ENCODE data around the gene TWF2.

TWF2 gene

DNA sequence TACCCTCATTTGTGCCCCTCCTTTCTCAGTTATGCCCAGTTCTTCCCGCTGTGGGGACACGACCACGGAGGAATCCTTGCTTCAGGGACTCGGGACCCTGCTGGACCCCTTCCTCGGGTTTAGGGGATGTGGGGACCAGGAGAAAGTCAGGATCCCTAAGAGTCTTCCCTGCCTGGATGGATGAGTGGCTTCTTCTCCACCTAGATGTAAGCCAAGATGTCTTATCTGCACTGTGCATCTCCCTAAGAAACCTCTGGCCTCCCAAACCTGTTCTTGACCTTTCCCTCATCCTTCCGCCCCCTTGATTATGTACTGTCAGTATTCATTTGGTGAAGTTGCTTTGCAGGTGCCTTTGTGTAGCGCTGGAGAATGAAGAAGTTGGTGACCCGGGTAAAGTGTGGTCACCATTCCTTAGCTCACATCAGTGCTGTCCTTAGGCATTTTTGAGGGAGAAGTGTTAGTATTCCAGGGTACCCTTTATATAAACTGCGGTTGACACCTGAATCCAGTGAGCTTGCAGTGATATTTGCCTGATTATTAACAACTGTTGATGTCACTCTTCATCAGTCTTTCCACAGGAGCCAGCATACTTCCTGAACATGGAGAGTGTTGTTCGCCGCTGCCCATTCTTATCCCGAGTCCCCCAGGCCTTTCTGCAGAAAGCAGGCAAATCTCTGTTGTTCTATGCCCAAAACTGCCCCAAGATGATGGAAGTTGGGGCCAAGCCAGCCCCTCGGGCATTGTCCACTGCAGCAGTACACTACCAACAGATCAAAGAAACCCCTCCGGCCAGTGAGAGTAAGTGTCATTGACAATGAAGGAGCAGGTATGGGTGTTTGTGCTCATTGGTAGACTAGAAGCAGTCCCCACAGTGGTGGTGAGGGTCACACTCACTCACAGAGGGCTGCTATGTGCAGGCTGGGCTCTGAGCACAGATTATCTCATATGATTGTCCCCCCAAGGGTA lies 40.0 kb downstream of the TWF2 start:
- no peak for DNase-seq

DNA sequence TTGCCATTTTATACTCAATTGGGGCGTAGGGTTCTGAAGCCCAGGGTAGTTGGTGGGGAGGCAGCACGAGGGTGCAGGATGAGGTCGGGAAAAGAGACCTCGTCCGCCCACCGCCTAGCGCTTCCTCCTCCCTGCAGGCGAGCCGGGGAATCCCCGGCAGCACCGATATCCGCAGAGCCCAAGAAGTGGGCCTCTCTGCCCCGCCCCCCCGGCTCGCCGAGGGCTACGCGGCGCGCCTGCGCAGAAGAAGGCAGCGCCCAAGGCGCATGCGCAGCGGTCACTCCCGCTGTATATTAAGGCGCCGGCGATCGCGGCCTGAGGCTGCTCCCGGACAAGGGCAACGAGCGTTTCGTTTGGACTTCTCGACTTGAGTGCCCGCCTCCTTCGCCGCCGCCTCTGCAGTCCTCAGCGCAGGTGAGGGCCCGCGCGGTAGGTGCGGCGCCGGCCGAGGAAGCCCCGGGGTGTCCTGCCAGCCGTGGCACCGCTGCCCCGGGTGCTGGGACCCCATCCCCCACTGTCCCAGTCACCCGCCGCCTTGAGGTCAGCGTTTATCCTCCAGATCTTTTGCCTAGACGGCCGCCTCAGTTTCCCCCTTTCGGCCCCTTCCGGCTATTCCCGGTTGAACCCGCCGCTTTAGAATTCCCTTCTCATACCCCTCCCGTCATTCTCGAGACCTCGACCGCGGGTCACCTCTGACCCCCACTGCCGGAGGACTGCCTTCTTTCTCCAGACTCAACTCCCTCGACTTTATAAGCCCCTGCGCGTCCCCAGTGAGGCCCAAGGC lies 40.9 kb downstream of the TWF2 start, which contains the start of gene ALAS1:
Gene ALAS1 (plus strand): TSS at position 319 of the 784 bp plus-strand sequence. CDS start 1,082 bp downstream, outside the sequence.
- peak; percentile 95 for DNase-seq

DNA sequence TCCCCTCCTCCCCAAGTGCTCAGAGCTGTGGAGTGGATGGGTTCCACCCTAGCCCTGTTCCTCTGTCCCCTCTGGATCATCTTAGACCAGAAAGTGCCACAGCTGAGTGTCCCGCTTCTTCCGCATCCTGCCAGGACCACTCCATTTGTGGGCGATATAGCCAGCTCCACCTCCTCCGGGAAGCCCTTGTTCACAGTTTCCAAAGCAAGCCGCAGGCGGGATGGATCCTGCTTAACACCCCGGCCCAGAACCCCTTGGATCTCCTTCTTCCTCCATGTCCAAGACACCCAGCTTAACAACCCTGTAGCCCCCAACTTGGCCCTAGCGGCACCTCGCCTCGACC lies 41.5 kb downstream of the TWF2 start:
- no peak for DNase-seq

DNA sequence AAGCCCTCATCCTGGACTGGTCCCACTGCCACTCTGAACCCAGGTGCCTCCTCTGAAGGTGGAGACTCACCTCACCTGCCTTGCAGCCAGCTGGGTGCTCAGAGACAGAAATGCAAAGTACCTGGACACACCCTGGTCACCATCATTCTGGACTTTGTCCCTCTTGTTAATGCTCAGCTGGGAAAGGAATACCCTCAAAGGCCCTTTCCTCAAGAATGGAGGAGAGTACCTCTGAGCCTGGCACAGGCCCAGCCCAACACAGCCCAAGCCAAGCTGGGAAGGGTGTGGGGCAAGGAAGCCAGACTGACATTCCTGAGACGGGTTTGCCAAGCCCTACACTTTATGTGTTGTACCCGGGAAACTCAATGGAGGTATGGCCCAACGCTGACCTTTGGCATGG lies 42.0 kb downstream of the TWF2 start:
- DNase-seq: no peak

DNA sequence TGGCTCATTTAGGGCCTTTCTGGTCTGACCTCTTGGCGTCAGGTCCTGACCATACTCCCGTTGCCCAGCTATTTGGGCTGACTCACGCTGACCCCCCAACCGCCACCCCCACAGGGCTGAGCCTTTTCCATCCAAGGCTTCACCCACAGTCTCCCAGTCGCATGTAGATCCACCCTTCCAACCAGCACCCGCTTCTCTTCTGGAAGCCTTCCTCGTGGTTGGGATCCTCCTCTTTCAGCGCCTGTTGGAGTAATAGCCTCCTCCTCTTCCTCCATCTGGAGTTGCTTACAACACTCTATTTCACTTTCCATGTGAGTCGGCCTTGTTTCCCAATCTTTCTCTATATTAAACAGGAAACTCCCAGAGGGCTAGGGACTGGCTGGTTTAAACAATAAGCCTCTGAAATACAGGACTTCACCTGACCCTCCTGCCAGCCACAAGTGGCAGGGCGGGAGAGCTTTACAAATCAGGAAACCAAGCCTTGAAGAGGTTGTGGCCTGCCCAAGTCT lies 43.1 kb downstream of the TWF2 start:
- DNase-seq: peak; percentile 98

DNA sequence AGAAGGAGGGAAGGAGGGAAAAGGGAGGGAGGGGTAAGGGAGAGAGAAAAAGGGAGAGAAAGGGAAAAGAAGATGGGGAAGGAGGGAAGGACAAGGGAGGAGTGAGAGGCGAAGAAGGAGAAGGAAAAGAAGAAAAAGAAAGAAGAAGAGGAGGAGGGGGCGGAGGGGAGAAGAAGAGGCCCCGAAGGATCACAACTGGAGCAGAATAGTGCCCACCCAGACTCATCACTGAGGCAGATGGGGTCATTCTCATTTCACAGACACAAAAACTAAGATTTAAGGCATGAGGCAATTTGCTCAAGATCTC lies 43.7 kb downstream of the TWF2 start:
- no peak for DNase-seq

DNA sequence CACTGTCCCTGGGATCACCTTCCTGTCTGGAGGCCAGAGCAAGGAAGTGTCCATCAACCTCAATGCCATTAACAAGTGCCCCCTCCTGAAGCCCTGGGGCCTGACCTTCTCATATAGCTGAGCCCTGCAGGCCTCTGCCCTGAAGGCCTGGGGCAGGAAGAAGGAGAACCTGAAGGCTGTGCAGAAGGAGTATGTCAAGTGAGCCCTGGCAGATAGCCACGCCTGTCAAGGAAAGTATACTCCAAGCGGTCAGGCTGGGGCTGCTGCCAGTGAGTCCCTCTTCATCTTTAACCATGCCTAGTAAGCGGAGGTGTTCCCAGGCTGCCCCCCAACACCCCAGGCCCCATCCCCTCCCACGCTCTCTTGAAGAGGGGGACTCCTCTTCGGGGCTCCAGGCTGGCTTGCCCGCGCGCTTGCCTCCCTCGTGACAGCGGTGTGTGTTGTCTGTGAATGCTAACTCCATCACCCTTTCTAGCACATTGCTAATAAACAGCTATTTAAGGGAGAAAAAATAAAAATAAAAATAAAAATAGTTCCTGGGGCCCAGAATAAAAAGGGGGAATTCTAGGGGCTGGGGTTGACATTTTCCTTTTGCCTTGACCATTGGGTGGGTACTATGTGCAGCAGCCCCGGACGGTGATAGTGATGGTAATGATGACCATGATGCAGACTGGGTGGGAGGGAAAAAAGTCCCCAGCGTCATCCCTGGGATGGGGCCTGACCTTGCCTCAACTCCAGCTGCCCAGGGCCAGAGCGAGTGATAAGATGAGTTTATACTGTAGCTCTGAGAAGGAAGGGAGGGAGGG lies 44.3 kb downstream of the TWF2 start:
- DNase-seq: no peak

DNA sequence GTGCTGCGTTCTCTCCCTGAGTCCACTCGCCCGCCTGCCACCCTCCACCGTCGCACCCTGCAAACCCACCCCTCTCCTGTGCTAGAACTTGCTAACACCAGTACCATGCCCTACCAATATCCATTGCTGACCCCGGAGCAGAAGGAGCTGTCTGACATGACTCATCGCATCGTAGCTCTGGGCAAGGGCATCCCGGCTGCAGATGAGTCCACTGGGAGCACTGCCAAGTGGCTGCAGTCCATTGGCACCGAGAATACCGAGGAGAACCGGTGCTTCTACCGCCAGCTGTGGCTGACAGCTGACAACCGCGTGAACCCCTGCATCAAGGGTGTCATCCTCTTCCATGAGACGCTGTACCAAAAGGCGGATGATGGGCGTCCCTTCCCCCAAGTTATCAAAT lies 45.9 kb downstream of the TWF2 start:
- DNase-seq: no peak

DNA sequence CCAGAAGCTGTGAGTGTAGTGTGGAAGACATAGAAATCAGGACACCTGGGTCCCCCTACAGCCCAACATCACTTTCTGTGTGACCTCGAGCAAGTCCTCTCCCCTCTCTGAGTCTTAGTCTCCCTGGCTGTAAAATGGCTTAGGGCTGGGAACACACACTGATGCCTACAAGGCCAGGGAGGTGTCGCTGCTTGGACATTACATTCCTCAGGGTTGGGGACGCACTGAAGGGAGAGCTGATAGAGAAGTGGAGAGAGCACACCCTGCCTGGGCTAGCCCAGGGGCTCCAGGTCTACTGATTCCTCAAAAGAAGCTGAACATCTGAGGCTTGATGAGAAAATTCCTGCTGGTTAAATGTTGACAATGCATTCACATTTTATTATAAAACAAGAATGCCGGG lies 47.3 kb downstream of the TWF2 start:
- DNase-seq: no peak

DNA sequence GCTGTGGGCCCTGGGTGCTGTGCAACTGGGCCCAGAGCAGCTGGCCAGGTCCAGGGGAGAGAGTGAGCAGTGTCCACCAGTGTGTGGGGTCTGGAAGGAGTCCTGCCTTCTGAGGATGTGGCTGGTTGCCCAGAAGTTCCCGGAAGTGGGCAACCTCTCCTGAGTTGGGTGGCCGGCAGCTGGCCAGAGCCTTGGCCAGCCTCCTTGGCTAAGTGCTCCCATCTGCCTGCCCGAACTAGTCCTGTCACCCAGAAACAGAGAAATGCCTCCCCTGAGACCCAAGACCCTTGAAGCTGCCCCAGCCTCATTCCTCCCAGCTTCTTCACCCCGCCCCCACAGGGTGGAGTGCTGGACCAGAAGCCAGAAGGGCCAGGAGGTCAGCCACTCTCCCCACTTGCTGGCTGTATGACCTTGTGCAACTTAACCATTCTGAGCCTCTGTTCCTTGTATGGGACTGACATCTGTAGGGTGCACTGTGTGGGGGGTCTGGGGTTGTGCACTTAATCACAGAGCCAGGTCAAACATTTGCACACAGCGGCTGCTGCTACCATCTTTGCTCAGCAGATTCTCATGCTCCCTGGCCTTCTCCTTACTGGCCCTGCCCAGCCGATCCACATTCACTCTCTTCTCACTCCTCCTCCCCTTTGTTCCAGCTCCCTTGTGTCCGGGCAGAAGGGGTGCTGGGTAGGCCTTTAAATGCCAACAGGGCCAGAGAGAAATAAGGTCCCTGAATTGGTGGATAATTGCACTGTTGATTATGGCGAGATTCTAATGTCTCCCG lies 48.5 kb downstream of the TWF2 start:
- no peak for DNase-seq

DNA sequence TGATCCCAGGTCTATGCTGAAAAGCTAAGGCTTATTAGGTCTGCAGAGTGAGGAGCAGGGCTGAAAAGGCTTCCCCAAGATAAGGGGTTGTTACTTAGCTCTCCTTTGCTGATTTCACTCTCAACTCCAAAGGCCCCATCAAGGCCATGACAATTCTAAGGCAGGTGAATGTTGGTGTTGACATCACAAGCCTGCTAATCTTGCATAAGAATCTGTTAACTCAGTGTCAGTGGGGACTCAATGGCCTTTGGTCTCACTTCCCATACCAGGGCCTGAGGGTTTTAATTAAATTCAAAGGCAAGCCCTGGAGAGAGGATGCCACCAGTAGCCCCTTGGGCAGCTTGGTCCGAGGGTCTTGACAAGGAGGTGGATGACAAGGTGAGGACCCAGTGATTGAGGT lies 50.4 kb downstream of the TWF2 start:
- peak; percentile 60 for DNase-seq

DNA sequence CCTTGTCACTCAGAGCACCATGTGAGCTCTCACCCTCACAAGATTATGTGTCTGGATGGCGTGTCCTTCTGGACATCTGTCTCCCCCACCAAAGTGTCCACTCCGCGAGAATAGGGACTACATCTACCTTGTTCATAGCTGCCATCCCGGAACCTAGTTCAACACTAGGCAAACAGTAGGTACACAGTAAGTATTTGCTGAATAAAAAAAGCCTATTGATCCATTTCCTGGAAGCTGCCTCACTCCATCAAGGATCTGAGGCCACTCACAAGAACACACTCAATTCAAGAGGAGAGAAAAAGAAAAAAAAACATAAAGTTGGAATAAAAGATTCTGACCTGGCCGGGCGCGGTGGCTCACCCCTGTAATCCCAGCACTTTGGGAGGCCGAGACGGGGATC lies 52.2 kb downstream of the TWF2 start:
- DNase-seq: no peak

DNA sequence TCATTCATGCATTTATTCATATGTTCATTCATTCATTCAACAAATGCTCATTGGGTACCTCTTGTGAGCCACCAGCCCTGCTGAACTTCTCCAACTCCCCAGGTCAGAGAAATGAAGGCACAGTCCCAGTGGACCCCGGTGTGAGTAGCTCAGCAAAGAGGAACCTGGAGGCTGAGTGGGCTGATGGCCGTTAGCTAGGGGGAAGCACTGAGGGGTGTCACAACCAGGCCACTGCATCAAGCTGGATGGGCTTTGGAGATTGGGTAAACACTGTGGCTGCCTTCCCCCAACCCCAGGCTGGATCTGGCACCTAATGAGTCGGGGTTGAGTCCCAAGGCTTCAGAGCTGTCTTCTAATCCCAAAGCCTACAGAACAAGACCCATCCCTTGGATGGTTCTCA lies 53.1 kb downstream of the TWF2 start:
- DNase-seq: peak; percentile 81

DNA sequence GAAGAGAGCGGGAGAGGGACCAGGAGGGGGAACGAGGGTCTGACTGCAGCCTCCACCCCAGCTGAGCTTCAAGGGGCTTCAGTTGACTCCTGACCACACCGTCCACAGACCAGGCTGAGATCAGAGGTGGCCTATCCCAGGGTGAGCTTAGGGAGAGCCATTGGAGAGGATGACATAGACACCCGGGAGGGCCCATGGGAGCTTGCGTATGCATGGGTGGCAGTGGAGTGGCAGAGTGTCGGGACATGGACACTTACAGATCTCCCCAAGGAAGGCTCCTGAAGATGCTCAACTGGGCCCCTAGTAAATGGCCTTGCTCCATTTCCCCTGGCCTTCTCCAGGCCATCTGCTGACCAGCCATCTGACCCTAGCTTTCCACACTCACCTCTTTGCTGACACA lies 53.6 kb downstream of the TWF2 start:
- no peak for DNase-seq

DNA sequence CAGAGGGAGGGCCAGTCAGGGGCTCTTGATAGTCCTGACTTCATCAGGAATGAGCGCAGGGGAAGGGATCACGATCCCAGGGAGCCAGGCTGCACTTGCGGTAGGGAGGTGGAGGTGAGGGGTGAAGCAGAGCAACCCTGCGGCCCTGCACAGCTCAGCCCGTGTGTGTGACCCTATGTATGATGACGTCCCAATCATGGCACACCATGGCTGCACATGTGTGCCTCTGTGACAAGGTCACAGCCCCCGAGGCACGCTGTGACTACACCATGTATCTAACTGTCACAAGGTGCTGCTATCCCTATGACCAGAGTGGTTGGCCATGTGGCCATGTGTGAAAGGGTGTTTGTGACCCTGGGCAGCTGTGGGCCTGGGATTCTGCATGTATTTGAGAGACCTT lies 54.3 kb downstream of the TWF2 start:
- DNase-seq: no peak

DNA sequence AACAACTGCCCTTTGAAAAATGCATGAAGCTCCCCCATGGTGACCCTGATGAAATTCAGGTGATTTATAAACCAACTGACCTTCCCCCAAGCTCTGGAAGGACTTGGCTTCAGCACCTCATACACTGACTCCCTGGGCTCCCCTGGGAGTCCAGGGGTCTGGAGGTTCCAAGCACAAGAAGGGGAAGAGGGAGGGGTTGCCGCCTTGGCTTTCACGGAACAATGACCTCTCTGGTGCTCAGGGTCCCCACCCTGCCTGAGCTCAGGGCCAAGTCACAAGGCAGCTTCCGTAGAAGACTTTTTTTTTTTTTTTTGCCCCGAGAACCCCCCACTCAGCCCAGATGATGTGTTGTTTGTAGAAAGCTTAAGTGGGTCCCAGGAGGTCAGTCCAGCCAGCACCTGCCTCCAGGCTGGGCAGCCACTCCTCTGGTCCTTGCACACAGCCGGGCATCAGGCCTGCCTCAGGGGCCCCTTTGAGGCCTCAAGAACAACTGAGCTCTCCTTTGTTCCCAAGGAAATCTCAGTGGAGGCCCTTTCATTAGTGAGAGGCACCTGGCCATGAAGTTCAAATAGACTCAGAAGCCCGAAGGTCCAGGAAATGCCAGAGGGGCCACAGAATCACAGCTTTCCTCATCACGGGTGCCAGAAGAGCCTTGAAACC lies 55.0 kb downstream of the TWF2 start:
- no peak for DNase-seq

DNA sequence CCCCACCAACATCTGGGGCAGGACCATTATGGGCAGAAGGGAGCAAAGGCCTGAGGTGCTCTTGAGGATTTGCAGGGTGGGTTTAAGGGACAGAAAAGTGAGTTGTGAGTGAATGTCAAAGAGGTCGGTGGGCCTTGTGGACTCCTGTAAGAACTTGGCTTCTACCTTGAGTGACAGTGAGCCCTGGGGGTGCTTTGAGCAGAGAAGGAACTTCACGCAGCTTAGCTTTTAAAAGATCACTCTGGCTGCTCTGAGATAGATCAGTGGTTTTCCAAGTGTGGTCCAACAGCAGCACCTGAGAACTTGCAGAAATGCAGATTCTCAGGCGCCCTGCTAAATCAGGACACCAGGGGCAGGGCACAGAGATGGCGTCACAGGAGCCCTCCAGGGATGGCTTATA lies 56.3 kb downstream of the TWF2 start:
- no peak for DNase-seq

DNA sequence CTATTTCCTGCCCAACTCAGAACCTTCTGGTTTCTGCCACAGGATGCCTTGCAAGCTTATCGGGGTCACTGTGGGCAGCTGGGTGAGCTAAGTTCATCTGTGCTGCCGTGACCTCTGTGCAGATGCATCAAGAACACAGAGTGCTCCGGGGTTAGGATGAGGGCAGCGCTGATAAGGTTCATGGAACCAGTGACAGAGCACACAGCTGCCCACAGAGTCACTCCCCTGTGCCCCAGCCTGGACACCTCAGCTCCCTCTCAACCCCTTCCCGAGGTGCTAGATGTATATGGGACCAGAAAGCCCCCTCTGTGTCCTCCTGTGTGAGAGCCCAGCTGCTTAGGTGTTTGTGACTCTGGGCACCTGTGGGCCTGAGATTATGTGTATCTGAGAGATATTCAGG lies 56.8 kb downstream of the TWF2 start:
- no peak for DNase-seq

DNA sequence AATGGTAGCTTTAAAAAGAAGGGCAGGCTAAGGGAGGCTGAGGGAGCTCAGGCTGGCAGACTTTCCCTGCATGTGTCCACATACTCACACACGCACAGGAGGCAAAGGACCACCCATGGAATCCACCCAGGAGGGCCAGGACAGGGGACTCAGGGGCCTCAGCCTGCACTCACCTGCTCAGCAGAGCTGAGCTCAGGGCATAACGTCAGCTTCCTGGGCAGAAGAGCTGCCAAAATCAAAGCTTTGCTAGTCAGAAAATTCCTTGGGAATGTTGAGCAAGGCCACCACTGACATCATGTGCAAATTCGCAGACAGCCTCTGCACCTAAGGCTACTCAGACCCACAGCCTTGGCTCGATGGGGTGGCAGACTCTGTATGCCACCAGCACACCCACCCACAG lies 57.4 kb downstream of the TWF2 start:
- no peak for DNase-seq
